Subcutaneous preadipocyte (primary cell): ENCODE measurements around the gene PLXNA2. TPM values are rescaled to one million over a fixed set of nuclear protein-coding genes. Genes with fewer than 3 reads are reported as not detected.

Experiments used
- small RNA-seq: library from RNA; depleted of rRNA; stranded (forward); fragments of <200 nt; gene quantifications from one replicate; pipeline ENCODE3, GENCODE V24; 2012
- total RNA-seq: library from RNA; depleted of rRNA; stranded (reverse); fragments of >200 nt; gene quantifications from 2 replicates; pipeline ENCODE4 v1.2.3, GENCODE V29; 2012

Gene PLXNA2, protein sequence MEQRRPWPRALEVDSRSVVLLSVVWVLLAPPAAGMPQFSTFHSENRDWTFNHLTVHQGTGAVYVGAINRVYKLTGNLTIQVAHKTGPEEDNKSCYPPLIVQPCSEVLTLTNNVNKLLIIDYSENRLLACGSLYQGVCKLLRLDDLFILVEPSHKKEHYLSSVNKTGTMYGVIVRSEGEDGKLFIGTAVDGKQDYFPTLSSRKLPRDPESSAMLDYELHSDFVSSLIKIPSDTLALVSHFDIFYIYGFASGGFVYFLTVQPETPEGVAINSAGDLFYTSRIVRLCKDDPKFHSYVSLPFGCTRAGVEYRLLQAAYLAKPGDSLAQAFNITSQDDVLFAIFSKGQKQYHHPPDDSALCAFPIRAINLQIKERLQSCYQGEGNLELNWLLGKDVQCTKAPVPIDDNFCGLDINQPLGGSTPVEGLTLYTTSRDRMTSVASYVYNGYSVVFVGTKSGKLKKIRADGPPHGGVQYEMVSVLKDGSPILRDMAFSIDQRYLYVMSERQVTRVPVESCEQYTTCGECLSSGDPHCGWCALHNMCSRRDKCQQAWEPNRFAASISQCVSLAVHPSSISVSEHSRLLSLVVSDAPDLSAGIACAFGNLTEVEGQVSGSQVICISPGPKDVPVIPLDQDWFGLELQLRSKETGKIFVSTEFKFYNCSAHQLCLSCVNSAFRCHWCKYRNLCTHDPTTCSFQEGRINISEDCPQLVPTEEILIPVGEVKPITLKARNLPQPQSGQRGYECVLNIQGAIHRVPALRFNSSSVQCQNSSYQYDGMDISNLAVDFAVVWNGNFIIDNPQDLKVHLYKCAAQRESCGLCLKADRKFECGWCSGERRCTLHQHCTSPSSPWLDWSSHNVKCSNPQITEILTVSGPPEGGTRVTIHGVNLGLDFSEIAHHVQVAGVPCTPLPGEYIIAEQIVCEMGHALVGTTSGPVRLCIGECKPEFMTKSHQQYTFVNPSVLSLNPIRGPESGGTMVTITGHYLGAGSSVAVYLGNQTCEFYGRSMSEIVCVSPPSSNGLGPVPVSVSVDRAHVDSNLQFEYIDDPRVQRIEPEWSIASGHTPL (N-terminal part only)
- 0.73 and 5.5 TPM in 2 replicates for total RNA-seq

DNA sequence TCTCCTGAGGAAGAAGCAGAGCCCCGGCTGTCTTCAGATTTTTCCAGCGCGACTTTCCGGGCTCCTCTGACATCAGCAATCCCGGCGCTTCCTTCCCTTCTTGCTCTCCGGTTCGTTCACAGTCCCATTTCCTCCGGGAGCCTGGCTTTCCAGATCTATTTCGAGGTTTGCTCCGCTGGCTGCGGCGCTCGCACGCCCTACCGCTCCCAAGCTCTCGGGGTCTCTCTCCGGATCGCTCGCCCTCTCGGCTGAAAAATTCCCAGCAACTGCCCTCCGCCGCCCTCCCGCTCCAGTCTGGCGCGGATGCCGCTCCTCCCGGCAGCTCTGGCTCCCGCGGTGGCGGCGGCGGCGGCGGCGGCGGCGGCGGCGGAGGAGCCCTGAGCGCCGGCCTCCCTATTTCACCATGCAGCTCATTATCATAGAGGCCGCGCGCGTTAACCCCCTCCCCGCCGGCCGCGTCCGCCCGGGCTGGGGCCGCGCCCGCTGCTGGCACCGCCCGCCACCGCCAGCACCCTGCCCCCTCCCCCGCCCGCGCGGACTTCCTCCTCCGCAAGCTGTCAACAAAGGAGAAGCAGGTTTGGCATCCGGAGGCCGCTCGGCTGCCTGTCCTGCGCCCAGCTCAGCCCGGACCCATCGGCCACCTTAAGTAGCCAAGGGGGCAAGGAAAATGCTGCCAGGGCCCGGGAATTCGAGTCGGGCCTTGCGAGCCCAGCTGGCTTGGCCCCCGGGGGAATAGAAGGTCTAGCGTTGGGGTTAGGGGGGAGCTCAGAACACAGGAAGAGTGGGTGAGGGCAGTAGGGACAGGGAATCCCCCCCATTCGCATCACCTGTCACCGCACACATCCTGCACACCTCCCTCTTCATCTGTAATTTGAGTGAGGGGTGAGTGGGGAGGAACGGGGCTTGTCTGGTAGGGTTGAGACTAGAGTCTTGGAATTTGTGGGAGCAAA lies at the start of gene PLXNA2:
TSS of gene PLXNA2 (minus strand) at position 418 of the 950 bp plus-strand sequence. CDS start 26,462 bp downstream, outside the sequence.

Small RNAs within 50 kb of the gene (small RNA-seq; reads per million reads assigned to genes)
- gene AL606753.1 = not detected
